ENCODE results near the gene RAC2.

Gene RAC2

DNA sequence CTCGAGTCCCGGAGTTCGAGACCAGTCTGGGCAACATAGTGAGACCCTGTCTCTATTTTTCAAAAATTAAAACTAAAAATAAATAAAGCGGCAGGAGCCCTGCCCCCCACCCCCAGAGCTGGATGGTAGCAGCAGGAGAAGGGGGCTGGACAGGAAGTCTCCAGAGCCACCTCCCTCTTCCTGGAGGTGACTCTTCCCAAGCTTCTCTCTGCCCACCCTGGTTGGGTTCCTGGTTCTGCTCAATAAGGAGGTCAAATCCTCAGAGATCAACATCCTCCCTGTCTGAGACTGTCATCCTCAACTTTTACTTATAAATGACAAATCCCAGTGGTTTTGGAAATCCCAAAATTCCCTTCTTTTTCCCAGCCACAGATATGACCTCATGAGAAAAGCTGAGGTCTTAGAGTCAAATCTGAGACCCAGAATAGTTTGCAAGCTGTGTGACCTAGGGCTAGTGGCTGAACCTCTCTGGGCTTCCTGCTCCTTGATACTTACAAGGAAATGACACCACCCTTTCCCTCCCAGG is 57.0 kb downstream of the RAC2 start:
- no peak for DNase-seq (ENCODE audit: low spot score)

DNA sequence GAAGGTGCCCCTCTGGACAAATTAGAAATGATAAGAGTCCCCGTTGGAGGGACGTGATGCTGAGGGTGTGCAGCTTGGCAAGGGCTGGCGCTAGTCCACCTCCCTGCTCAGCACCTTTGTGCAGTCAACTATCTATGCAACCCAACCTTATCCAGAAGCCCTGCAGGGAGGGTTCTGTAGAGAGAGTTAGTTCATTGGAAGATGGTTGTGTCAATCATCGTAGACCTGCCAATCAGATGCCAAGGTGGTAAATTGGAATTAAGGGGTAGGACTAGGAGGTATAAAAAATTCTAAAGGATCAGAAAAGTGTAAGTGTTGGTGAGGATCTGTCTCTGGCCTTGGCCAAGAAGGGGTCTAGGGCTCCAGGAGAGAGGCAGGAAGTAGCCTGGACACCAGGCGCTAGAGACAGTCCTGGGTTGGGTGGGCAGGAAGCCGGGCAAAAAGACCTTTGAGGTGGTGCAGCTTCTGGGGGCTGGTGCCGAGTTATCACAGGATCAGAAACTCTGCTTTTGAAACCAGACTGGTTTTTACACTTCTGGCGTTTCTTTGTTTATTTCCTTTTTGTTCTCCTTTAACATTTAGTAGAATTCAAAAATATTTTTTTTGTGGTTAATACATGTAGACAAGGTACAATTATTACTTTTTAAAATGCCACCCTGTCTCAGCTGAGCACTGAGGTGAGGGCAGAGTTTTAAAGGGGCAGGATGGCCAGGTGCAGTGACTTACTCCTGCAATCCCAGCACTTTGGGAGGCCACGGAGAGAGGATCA is 57.7 kb downstream of the RAC2 start:
- peak; percentile 33 for DNase-seq (ENCODE audit: low spot score)

- DNase-seq (ENCODE audit: low spot score) = no peak
These were observed 58.3 kb downstream of the RAC2 start for GRCh38 chr22:37185646-37186227.

DNA sequence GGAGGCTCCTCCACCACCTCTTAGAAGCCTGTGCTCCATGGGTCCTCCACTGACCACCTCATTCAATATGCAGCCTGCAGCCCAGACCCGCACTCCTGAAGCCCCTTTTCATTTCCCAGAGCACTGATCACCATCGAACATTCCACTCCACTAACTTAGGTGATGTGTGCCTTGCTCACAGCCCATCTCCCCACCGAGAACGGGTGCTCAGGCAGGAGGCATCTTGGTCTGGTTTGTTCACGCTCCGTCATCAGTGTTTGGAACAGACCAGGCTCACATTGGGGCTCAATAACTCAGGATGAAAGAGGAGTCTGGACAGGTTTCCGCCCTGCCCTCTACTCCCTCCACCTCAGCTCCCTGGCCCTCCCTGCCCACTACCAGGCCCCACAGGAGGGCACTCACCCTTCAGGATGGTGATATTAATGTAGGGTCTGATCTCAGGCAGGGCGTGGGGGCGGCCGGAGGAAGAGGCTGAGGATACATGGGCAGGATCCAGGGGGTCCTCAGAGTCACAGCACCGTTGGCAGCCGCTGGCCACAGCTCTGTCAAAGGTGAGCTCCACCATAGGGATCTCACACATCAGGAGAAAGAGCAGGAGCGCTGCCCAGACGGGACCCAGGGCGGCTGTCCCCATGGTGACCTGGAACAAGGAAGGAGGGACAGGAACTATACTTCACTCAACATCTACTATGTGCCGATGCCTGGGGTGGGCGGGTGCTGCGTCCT is 59.1 kb downstream of the RAC2 start:
- no peak for DNase-seq (ENCODE audit: low spot score)

DNA sequence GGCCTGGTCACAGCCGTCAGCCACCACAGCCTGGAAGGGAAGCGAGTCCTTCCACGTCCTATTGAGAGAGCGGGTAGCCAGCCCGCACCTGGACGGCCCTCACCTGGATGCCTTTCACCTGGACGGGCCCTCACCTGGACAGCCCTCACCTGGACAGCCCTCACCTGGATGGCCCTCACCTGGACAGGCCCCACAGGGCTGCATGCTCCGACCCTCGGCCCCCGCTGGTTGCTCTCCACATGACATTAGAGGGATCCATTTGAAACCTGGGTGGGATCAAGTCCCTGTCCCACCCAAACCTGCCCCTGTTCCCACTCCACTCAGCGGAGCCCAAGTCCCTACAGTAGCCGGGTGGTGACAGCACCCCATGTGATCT is 59.7 kb downstream of the RAC2 start:
- no peak for DNase-seq (ENCODE audit: low spot score)

- DNase-seq (ENCODE audit: low spot score) = no peak
These were observed 60.4 kb downstream of the RAC2 start for GRCh38 chr22:37183432-37184379.

GRCh38 chr22:37182949-37183245 is 61.2 kb downstream of the RAC2 start:
- no peak for DNase-seq (ENCODE audit: low spot score)

GRCh38 chr22:37182101-37182948 is 61.7 kb downstream of the RAC2 start:
- no peak for DNase-seq (ENCODE audit: low spot score)

GRCh38 chr22:37181681-37182080 is 62.4 kb downstream of the RAC2 start:
- no peak for DNase-seq (ENCODE audit: low spot score)

DNA sequence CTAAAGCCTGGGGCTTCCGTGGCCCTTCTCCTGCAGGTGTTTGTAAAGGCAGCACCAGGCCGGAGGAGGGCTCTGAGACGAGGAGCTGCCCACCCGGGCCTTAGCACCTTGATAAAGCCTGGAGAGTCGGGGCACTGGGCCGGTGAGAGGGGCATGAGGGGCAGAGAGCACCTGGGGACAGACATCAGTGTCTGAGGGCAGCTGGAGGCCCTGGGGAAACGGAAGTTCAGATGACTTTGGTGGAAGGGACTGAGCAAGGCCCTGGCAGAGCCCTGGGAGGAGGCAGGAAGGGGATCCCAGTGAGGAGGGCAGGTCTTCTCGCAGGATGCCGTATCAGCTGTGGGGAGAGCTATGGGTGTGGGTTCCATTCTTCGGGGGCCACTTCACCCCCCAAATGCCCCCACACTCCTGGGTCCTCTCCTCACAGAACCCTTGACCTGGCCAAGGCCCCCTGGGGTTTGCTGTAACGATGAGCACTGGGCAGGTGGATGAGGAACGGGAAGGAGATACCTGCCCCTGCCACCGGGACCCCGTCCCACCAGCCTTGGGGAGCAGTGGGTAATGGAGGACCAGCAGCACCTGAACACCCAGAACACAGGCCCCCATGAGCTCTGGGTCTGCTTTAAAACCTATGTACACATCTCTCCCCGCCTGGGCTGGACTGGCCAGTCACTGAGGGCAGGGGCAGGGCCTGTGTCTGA is 63.4 kb downstream of the RAC2 start:
- DNase-seq (ENCODE audit: low spot score) = no peak

DNA sequence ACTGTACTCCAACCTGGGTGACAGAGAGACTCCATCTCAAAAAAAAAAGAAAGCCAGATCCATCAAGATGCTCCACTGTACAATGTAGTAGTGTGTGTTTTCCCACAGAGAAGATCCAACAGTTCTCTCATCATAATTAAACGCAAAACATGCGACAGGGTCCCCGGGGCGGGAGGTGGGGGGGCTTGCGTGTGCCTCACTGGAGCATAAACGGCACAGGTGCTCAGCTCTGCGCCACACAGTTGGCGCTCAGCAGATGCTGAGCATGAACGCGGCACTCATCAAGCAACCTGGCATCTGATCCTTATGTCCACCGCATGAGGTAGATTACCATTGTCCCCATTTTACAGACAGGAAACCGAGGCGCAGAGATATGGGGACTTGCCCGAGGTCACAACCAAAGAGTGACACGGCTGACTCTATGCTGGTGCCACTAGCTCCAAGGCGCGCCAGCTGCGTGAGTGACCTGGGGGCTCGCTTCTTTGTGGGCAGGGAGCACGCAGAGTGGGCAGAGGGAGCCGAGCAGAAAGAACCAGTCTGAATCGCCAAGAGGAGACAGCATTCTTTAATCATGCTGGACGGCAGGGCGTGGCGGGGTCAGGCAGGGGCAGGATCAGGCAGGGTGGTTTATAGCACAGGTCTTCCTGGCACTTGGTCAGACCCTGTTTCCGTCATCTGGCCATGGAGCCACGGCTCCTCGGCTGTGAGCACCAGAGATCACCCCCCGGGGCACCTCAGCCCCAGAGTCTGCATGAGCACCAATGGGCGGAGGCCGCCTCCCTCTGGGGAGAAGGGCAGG is 64.2 kb downstream of the RAC2 start:
- no peak for DNase-seq (ENCODE audit: low spot score)

DNA sequence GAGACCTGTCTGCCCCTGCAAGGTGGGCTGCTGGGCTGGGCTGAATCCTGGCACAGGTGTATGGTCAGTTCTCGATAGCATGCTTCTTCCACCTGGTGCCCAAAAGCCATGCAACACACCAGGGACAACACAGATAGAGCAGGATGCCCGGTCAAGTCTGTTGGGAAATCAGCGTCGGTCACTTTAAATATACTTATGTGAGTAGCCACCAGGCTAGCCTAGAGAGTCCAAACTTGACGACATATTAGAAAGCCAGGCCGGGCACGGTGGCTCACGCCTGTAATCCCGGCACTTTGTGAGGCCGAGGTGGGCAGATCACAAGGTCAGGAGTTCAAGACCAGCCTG is 65.0 kb downstream of the RAC2 start:
- DNase-seq (ENCODE audit: low spot score) = no peak

GRCh38 chr22:37178350-37179125 is 65.5 kb downstream of the RAC2 start:
- no peak for DNase-seq (ENCODE audit: low spot score)

DNA sequence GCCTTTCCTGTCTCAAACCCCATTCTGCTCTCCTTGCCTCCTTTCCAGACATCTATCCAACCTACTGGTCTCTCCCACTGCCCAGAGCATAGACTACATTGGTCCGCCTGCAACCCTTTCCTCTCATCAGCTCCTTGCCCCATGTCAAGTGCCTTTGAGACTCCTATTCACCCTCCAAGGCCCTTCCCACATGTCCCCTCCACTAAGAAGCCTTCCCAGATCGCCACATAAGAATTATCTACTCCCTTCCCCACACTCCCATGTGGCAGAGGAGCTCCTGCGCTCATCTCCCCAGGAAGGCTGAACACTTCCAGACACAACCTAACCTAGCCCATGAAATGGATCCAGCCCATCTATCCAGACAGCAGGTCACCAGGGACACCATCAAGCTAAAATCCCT is 66.3 kb downstream of the RAC2 start:
- no peak for DNase-seq (ENCODE audit: low spot score)

- DNase-seq (ENCODE audit: low spot score) = no peak
These were observed 66.8 kb downstream of the RAC2 start for GRCh38 chr22:37177221-37177620.

- no peak for DNase-seq (ENCODE audit: low spot score)
These were observed 67.5 kb downstream of the RAC2 start for GRCh38 chr22:37176464-37177061.

DNA sequence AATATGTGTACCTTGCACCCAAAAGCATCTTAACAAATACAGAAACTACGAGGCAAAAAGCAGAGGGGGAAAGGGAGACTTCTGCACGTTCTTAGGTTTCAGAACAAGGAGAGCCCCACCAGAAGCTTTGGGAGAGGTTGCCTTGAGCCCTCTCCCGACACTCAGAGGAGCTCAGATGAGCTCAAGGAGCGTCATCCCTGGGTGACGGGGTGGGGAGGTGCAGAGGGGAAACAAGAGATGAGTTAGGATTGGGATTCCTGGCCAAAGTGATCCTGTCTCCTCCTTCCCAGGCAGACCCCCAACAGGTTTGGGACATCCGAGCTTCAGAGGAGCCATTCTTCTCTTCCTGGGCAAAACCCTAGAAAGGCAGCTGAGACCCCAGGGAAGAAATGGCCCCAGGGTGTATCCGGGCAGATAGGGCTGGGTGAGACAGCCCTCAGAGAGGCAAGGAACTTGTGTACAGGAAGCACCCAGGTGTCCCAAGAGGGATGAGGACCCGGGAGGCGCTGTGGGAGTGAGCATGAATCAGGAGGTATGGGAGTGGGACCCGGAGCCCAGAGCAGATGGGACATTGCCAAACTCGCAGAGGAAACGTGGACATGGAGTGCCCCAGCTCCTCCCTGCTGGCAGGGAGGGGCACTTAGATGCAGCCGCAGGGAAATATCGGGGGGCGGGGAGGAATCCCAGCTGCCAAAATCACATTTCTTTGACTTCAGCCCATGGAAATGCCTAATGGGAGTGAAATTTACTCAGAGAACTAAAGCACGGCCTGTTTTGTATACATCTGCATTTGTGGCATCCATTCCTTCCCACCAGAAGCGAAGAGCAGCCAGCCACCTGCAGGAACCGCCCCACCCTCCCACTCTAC is 68.4 kb downstream of the RAC2 start:
- no peak for DNase-seq (ENCODE audit: low spot score)
